ENCODE data around the gene GOSR2. TPM values are rescaled to one million over a fixed set of nuclear protein-coding genes. Genes with fewer than 3 reads are reported as not detected.

The GOSR2 gene
- total and polyA plus RNA-seq, 2 donors from 2014 or later = 61.4 to 68.2 TPM

DNA sequence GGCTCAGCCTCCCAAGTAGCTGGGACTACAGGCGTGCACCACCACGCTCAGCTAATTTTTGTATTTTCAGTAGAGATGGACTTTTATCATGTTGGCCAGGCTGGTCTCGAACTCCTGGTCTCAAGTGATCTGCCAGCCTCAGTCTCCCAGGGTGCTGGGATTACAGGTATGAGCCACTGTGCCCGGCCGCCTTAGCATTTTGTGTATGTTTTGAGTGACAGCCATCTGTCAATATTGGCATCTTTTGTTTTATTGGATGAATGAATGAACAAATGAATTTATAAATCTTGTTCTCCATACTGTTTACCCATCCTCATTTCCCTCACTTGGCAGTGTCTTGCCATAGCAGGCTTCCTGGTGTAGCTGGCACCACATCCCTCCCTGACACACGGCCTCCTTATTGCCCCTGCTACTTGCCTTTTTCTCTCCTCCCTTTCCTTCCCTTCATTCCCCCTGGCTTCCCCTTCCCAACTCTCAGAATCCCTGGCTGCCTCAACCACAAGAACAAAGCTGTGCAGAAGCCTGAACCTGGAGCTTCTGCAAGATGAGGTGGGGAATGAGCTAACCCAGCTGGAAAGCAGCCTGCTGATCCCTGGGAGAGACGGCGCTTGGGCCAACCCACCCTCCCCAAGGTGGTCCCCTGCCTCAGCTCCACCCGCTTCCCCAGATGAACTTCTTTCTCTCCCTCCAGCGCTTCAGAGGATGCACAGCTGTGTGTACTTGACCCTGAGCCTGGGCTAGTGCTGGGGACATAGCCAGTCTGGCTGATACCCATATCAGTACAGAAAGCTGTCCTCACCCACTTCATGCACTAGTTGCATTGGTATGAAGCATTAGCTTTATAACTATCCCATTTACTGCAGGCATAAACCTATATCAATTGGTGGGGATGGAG lies 37.3 kb upstream of the GOSR2 start:
- no peak for FAIRE-seq

DNA sequence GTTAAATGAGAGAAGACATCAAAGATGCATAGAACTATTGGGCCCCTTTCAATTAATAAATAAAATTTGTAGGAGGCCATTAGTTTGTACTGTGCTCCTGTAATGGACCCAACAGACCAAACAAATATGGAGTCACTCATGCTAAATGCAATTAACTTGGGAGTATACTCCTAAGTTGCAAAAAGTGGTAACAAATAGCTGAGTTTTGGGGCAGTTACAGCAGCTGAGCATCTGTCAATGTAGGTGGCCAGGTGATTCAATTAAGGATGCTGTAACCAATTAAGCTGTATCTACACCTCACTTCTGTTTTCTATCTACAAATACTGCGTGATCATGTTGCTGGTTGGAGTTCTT lies 36.7 kb upstream of the GOSR2 start:
- Histone ChIP-seq H3K27ac (ENCODE audit: low read depth in 2 of 2, low read length in 2 of 2) (no peak overlapping the region), H3K9ac (ENCODE audit: low read length in 3 of 3) (no peak overlapping the region), H3K9me3 (ENCODE audit: control insufficient read depth in 2 of 3, insufficient read depth in 1 of 3, low read length in 3 of 3) (no peaks in the 10 kb centered on the region), H3K4me1 (ENCODE audit: control insufficient read depth in 2 of 3, insufficient read depth in 2 of 3, low read depth in 1 of 3, low read length in 3 of 3) (no peaks in the 10 kb centered on the region), H3K36me3 (ENCODE audit: control insufficient read depth in 2 of 3, insufficient read depth in 3 of 3, low read length in 3 of 3) (no peaks in the 10 kb centered on the region), H3K4me3 (ENCODE audit: low read length in 3 of 3) (no peak overlapping the region), H3K27me3 (ENCODE audit: control insufficient read depth, insufficient read depth, low read length) (no peaks in the 10 kb centered on the region)
- intact Hi-C loops (cut with DNase I) = no loop called here
- FAIRE-seq = no peak
- DNase-seq = no peak
- TF ChIP-seq, protein P1, sequence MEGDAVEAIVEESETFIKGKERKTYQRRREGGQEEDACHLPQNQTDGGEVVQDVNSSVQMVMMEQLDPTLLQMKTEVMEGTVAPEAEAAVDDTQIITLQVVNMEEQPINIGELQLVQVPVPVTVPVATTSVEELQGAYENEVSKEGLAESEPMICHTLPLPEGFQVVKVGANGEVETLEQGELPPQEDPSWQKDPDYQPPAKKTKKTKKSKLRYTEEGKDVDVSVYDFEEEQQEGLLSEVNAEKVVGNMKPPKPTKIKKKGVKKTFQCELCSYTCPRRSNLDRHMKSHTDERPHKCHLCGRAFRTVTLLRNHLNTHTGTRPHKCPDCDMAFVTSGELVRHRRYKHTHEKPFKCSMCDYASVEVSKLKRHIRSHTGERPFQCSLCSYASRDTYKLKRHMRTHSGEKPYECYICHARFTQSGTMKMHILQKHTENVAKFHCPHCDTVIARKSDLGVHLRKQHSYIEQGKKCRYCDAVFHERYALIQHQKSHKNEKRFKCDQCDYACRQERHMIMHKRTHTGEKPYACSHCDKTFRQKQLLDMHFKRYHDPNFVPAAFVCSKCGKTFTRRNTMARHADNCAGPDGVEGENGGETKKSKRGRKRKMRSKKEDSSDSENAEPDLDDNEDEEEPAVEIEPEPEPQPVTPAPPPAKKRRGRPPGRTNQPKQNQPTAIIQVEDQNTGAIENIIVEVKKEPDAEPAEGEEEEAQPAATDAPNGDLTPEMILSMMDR (IDR thresholded peaks at IDR 0.05; ENCODE audit: borderline replicate concordance, extremely low read depth, insufficient read depth) = no peak

More for the DNA sequence above, 37.3 kb upstream of the GOSR2 start:
- no peak overlapping the region for H3K4me3 ChIP-seq (ENCODE audit: low read length in 3 of 3)
- intact Hi-C loops (cut with DNase I) = no loop called here
- no peak for DNase-seq
- no peaks in the 10 kb centered on the region for H3K36me3 ChIP-seq (ENCODE audit: control insufficient read depth in 2 of 3, insufficient read depth in 3 of 3, low read length in 3 of 3)
- no peaks in the 10 kb centered on the region for H3K9me3 ChIP-seq (ENCODE audit: control insufficient read depth in 2 of 3, insufficient read depth in 1 of 3, low read length in 3 of 3)
- H3K27ac ChIP-seq (ENCODE audit: low read depth in 2 of 2, low read length in 2 of 2) = no peak overlapping the region
- no peaks in the 10 kb centered on the region for H3K27me3 ChIP-seq (ENCODE audit: control insufficient read depth, insufficient read depth, low read length)
- no peaks in the 10 kb centered on the region for H3K4me1 ChIP-seq (ENCODE audit: control insufficient read depth in 2 of 3, insufficient read depth in 2 of 3, low read depth in 1 of 3, low read length in 3 of 3)
- no peak overlapping the region for H3K9ac ChIP-seq (ENCODE audit: low read length in 3 of 3)
- TF ChIP-seq, protein P1 (IDR thresholded peaks at IDR 0.05; ENCODE audit: borderline replicate concordance, extremely low read depth, insufficient read depth) = no peak

DNA sequence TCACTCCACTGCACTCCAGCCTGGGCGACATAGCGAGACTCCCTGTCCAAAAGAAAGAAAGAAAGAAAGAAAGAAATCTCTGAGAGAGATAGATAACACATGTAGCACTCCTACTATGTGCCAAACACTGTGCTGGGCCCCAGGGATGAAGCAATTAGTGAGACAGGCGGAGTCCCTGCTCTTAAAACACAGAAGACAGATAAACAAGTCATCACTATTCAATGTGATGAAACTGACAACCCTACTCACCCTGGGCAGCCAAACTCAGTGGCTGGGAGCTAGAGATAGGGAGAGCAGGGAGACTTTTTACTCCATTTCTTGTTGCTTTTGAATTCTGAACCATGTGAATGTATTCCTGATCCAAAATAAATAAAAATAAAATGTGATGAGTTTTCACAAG lies 35.2 kb upstream of the GOSR2 start:
- Histone ChIP-seq H3K36me3 (ENCODE audit: control insufficient read depth in 2 of 3, insufficient read depth in 3 of 3, low read length in 3 of 3) (no peaks in the 10 kb centered on the region), H3K4me3 (ENCODE audit: low read length in 3 of 3) (no peak overlapping the region), H3K4me1 (ENCODE audit: control insufficient read depth in 2 of 3, insufficient read depth in 2 of 3, low read depth in 1 of 3, low read length in 3 of 3) (no peaks in the 10 kb centered on the region), H3K9ac (ENCODE audit: low read length in 3 of 3) (no peak overlapping the region), H3K9me3 (ENCODE audit: control insufficient read depth in 2 of 3, insufficient read depth in 1 of 3, low read length in 3 of 3) (no peaks in the 10 kb centered on the region), H3K27me3 (ENCODE audit: control insufficient read depth, insufficient read depth, low read length) (no peaks in the 10 kb centered on the region), H3K27ac (ENCODE audit: low read depth in 2 of 2, low read length in 2 of 2) (no peak overlapping the region)
- DNase-seq = no peak
- no peak for FAIRE-seq
- intact Hi-C loops (cut with DNase I) = no loop called here
- TF ChIP-seq, protein P1 (IDR thresholded peaks at IDR 0.05; ENCODE audit: borderline replicate concordance, extremely low read depth, insufficient read depth) = no peak

Measured in kidney (tissue), 14 donors.